A673 (cell line): ENCODE results near the gene ZC2HC1B. TPM values are rescaled to one million over a fixed set of nuclear protein-coding genes. Genes with fewer than 3 reads are reported as not detected.

ENCODE experiments used
- BruUV-seq: library from RNA; stranded (reverse); fragments of 400-500 nt; replicated peaks from 2 replicates; lab custom pipeline; 2021; lab: Mats Ljungman, UMichigan
- CTCF ChIA-PET: fragments of 300-600 bp; sonication (Branson Sonifier 250); formaldehyde crosslinking; loops from one replicate; lab custom pipeline; 2022; ENCODE audit warnings: antibody characterized with exemption; lab: Charles Lee
- POLR2A ChIA-PET: fragments of 300-600 bp; sonication (Branson Sonifier 250); formaldehyde crosslinking; loops from one replicate; lab custom pipeline; 2022; ENCODE audit warnings: antibody characterized with exemption; ENCODE audit not compliant: low non-redundant PET; lab: Charles Lee
- DNase-seq: peaks from one replicate; pipeline ENCODE4 v3.0.0-alpha.2; 2015; ENCODE audit warnings: low spot score
- H3K27ac ChIP-seq: fragments of 200-600 bp; sonication (generic); 2 replicates; pipeline ENCODE4 v1.5.1; 2016; ENCODE audit warnings: mixed run types, low read depth, mild to moderate bottlenecking, mixed read lengths, antibody characterized with exemption, low read length; ENCODE audit not compliant: poor library complexity, severe bottlenecking
- H3K27me3 ChIP-seq: fragments of 200-600 bp; sonication (generic); replicated peaks from 2 replicates; pipeline ENCODE4 v1.6.1; 2017; ENCODE audit warnings: mixed run types, low read depth, mild to moderate bottlenecking, mixed read lengths, antibody characterized with exemption, low read length; ENCODE audit not compliant: insufficient read depth, poor library complexity
- H3K36me3 ChIP-seq: fragments of 200-600 bp; sonication (generic); 2 replicates; pipeline ENCODE4 v1.6.1; 2016; ENCODE audit warnings: mixed run types, mild to moderate bottlenecking, mixed read lengths, antibody characterized with exemption, low read length; ENCODE audit not compliant: insufficient read depth, poor library complexity, severe bottlenecking
- H3K4me1 ChIP-seq: fragments of 200-600 bp; sonication (generic); 2 replicates; pipeline ENCODE4 v1.6.1; 2017; ENCODE audit warnings: mixed run types, mild to moderate bottlenecking, mixed read lengths, antibody characterized with exemption, low read length; ENCODE audit not compliant: insufficient read depth, poor library complexity, severe bottlenecking
- H3K4me3 ChIP-seq: fragments of 200-600 bp; sonication (generic); 2 replicates; pipeline ENCODE4 v1.5.1; 2016; ENCODE audit warnings: low read depth, mixed run types, mild to moderate bottlenecking, mixed read lengths, low read length; ENCODE audit not compliant: poor library complexity, severe bottlenecking
- H3K9me3 ChIP-seq: fragments of 200-600 bp; sonication (generic); 2 replicates; pipeline ENCODE4 v1.6.1; 2016; ENCODE audit warnings: mixed run types, low read depth, mild to moderate bottlenecking, mixed read lengths, antibody characterized with exemption, low read length; ENCODE audit not compliant: poor library complexity, severe bottlenecking
- CTCF ChIP-seq: fragments of 300-800, 200-600 bp; sonication (generic); conservative IDR thresholded peaks from 2 replicates; pipeline ENCODE4 v1.5.1; 2017; ENCODE audit warnings: low read depth, mild to moderate bottlenecking, antibody characterized with exemption, low read length, moderate library complexity, mixed read lengths
- EZH2 ChIP-seq: fragments of 200-600 bp; sonication (generic); IDR thresholded peaks from 2 replicates; pipeline ENCODE4 v1.6.1; 2017; ENCODE audit warnings: borderline replicate concordance, low read depth, mild to moderate bottlenecking, mixed read lengths, antibody characterized with exemption, low read length; ENCODE audit not compliant: poor library complexity, severe bottlenecking
- intact Hi-C: fragments of 100-400 bp; cut with micrococcal nuclease; formaldehyde crosslinking; loops from one replicate; pipeline ENCODE4 v1.10.0; 2022; ENCODE audit not compliant: unreplicated experiment
- total RNA-seq: library from RNA; stranded (reverse); gene quantifications from 2 replicates; pipeline ENCODE4 v1.2.3, GENCODE V29; 2021

ZC2HC1B gene
- total RNA-seq, 1 experiment from 2014 or later = not detected

- Histone ChIP-seq H3K4me3 (no peak overlapping the region), H3K27me3 (peaks cover 6% of the 10 kb centered on the region), H3K9me3 (no peaks in the 10 kb centered on the region), H3K36me3 (no peaks in the 10 kb centered on the region), H3K4me1 (no peaks in the 10 kb centered on the region), H3K27ac (no peak overlapping the region)
- no peak for DNase-seq
- POLR2A ChIA-PET = no interaction called here
- CTCF ChIA-PET = no interaction called here
- BruUV-seq = no TSS peak
- TF ChIP-seq CTCF = no peak
- no peak for TF ChIP-seq EZH2
- intact Hi-C loops = no loop called here
These were observed 95.7 kb downstream of the ZC2HC1B start for GRCh38 chr6:143959927-143960326.

GRCh38 chr6:143961066-143961465 lies 96.8 kb downstream of the ZC2HC1B start:
- no TSS peak for BruUV-seq
- Histone ChIP-seq H3K27me3 (peaks cover 6% of the 10 kb centered on the region), H3K4me1 (no peaks in the 10 kb centered on the region), H3K36me3 (no peaks in the 10 kb centered on the region), H3K9me3 (no peaks in the 10 kb centered on the region), H3K4me3 (no peak overlapping the region), H3K27ac (no peak overlapping the region)
- POLR2A ChIA-PET = no interaction called here
- intact Hi-C loops = no loop called here
- TF ChIP-seq EZH2 (no peak), CTCF (no peak)
- CTCF ChIA-PET = no interaction called here
- DNase-seq = no peak

GRCh38 chr6:143961886-143962878 lies 97.9 kb downstream of the ZC2HC1B start:
- Histone ChIP-seq H3K27ac (no peak overlapping the region), H3K4me3 (no peak overlapping the region), H3K36me3 (no peaks in the 10 kb centered on the region), H3K9me3 (no peaks in the 10 kb centered on the region), H3K4me1 (no peaks in the 10 kb centered on the region), H3K27me3 (peaks cover 9% of the 10 kb centered on the region)
- TF ChIP-seq CTCF (no peak; the same call in 1 of the 2 replicates), EZH2 (no peak)
- BruUV-seq = no TSS peak
- peak; percentile 40 for DNase-seq
- intact Hi-C loops = no loop called here
- ChIA-PET POLR2A (no interaction called here), CTCF (interaction anchor here (0.6 kb wide), 1 partner anchor 387 kb away, joined by 4 read pairs; no protein-coding TSS in a partner anchor)
